Aorta (tissue), 5 donors: ENCODE data around the gene FHL2. TPM values are rescaled to one million over a fixed set of nuclear protein-coding genes. Genes with fewer than 3 reads are reported as not detected.

Source experiments
- ATAC-seq: fragments of 200-7000 bp; cut with Tn5 transposase; one replicate; pipeline ENCODE4 v1.9.1; 2022; ENCODE audit warnings: moderate library complexity; ENCODE audit not compliant: low FRiP score
- DNase-seq, 2 donors: peaks; one replicate each; pipeline ENCODE4 v3.0.0-alpha.2; 2020
- H3K27ac ChIP-seq, 2 donors: one replicate each; pipeline ENCODE4 v1.5.1; 2013; ENCODE audit warnings: low read length in 2 of 2, mild to moderate bottlenecking in 2 of 2, moderate library complexity in 2 of 2, control low read depth in 1 of 2, inconsistent platforms in 1 of 2, low read depth in 1 of 2
- H3K27me3 ChIP-seq, 2 donors: one replicate each; pipeline ENCODE4 v1.6.1; 2013; ENCODE audit warnings: control low read depth in 1 of 2, low read length in 1 of 2, mild to moderate bottlenecking in 1 of 2, moderate library complexity in 1 of 2; ENCODE audit not compliant: insufficient read depth in 2 of 2, control insufficient read depth in 1 of 2
- H3K36me3 ChIP-seq, 2 donors: one replicate each; pipeline ENCODE4 v1.6.1; 2013; ENCODE audit warnings: control low read depth in 1 of 2, low read length in 1 of 2, mild to moderate bottlenecking in 1 of 2; ENCODE audit not compliant: insufficient read depth in 2 of 2, control insufficient read depth in 1 of 2
- H3K4me1 ChIP-seq, 2 donors: one replicate each; pipeline ENCODE4 v1.6.1; 2013; ENCODE audit warnings: low read length in 2 of 2, control low read depth in 1 of 2, mild to moderate bottlenecking in 1 of 2, moderate library complexity in 1 of 2; ENCODE audit not compliant: insufficient read depth in 2 of 2, control insufficient read depth in 1 of 2
- H3K4me3 ChIP-seq, 2 donors: one replicate each; pipeline ENCODE4 v1.5.1; 2013; ENCODE audit warnings: low read length in 2 of 2, control low read depth in 1 of 2, mild to moderate bottlenecking in 1 of 2
- H3K9me3 ChIP-seq: one replicate; pipeline ENCODE4 v1.6.1; 2013; ENCODE audit warnings: mild to moderate bottlenecking, low read length; ENCODE audit not compliant: control insufficient read depth
- WGBS, 2 donors: extraction: QIAGEN DNeasy Blood & Tissue Kit; methylation state at CpG; one replicate each; pipeline ENCODE4 v1.1.7; 2013; 5-methylcytosine and 5-hydroxymethylcytosine counted together
- intact Hi-C, 2 donors: fragments of 100-400 bp; cut with DNase I; formaldehyde crosslinking; loops; one replicate each; pipeline versions ENCODE4 v1.14.2 to v1.15.0; 2022
- polyA plus RNA-seq, 2 donors: library from polyadenylated mRNA; stranded (reverse); fragments of 200-250 nt; gene quantifications; one replicate each; pipeline ENCODE4 v1.2.3, GENCODE V29; 2013
- total RNA-seq, 2 donors: library from RNA; stranded (reverse); fragmentation: NEBNext Ultra II Directional; extraction: Animal tissue kit (Norgen Biotek cat#: 25700); gene quantifications; one replicate each; pipeline ENCODE4 v1.2.1, GENCODE V29; 2021
- donor health status: healthy with polysubstance abuse.
- donor health status: Bipolar disorder and iron deficiency.
- donor health status: DM: no; HTN: no; CAD: no.
- donor health status: DM: no; HTN: no; CAD: no.
- donor health status: DM: yes; HTN: yes; CAD: no.

Gene FHL2
- total and polyA plus RNA-seq, 4 donors: 60.4 to 129 (median 67.8) TPM

GRCh38 chr2:105397025-105397722 is 1.7 kb downstream of the FHL2 start:
- H3K36me3 ChIP-seq: peaks cover 0 to 3% of the 10 kb centered on the region in 2 donors
- intact Hi-C loops: no loop called here

GRCh38 chr2:105396254-105397024 is 2.4 kb downstream of the FHL2 start:
- H3K27me3 ChIP-seq: no peaks in the 10 kb centered on the region
- no peaks in the 10 kb centered on the region for H3K9me3 ChIP-seq
- no peak overlapping the region for H3K27ac ChIP-seq
- H3K36me3 ChIP-seq: peaks cover 0 to 3% of the 10 kb centered on the region in 2 donors
- intact Hi-C loops: no loop called here
- ATAC-seq (no peak), DNase-seq (peak; percentile 58 to 86)
- H3K4me1 ChIP-seq: peaks cover 0 to 8% of the 10 kb centered on the region in 2 donors
- H3K4me3 ChIP-seq: no peak overlapping the region
- WGBS, 2 donors: 84 to 88% methylated on average over 12 of the region's 12 CpGs

More at GRCh38 chr2:105397025-105397722, 1.7 kb downstream of the FHL2 start:
- Histone ChIP-seq H3K4me1 (peaks cover 0 to 6% of the 10 kb centered on the region in 2 donors), H3K4me3 (peak overlapping the region in 1 of 2 donors; percentile 2), H3K9me3 (no peaks in the 10 kb centered on the region), H3K27me3 (no peaks in the 10 kb centered on the region), H3K27ac (no peak overlapping the region)
- ATAC-seq (no peak), DNase-seq (no peak)
- 87 to 90% methylated on average over 13 of the region's 13 CpGs for WGBS, 2 donors

- Histone ChIP-seq H3K27ac (no peak overlapping the region), H3K36me3 (peaks cover 0 to 3% of the 10 kb centered on the region in 2 donors), H3K4me1 (peaks cover 0 to 8% of the 10 kb centered on the region in 2 donors), H3K27me3 (no peaks in the 10 kb centered on the region), H3K9me3 (no peaks in the 10 kb centered on the region), H3K4me3 (no peak overlapping the region)
- intact Hi-C loops: no loop called here
- ATAC-seq (no peak), DNase-seq (no peak)
- 93% methylated on average over 7 of the region's 7 CpGs for WGBS, 2 donors
Measured at GRCh38 chr2:105395691-105396090, 3.2 kb downstream of the FHL2 start.

- DNase-seq (no peak), ATAC-seq (no peak)
- H3K27me3 ChIP-seq: no peaks in the 10 kb centered on the region
- 90 to 92% methylated on average over 12 of the region's 12 CpGs for WGBS, 2 donors
- H3K9me3 ChIP-seq: no peaks in the 10 kb centered on the region
- no peak overlapping the region for H3K4me3 ChIP-seq
- H3K4me1 ChIP-seq: peaks cover 0 to 8% of the 10 kb centered on the region in 2 donors
- H3K36me3 ChIP-seq: peaks cover 0 to 3% of the 10 kb centered on the region in 2 donors
- intact Hi-C loops: no loop called here
- no peak overlapping the region for H3K27ac ChIP-seq
Measured at GRCh38 chr2:105394951-105395611, 3.8 kb downstream of the FHL2 start.

GRCh38 chr2:105393373-105394055 is 5.3 kb downstream of the FHL2 start:
- Histone ChIP-seq H3K4me1 (peaks cover 0 to 8% of the 10 kb centered on the region in 2 donors), H3K36me3 (peaks cover 0 to 3% of the 10 kb centered on the region in 2 donors), H3K4me3 (no peak overlapping the region), H3K27me3 (no peaks in the 10 kb centered on the region), H3K27ac (no peak overlapping the region), H3K9me3 (no peaks in the 10 kb centered on the region)
- intact Hi-C loops: no loop called here
- WGBS, 2 donors: 41 to 61% methylated on average over 13 of the region's 13 CpGs
- ATAC-seq (no peak), DNase-seq (peak in 1 of 2 donors; percentile 63)

GRCh38 chr2:105391763-105392662 is 6.8 kb downstream of the FHL2 start:
- H3K27ac ChIP-seq: no peak overlapping the region

GRCh38 chr2:105391058-105391627 is 7.7 kb downstream of the FHL2 start:
- no peak overlapping the region for H3K27ac ChIP-seq
- H3K4me1 ChIP-seq: peaks cover 0 to 4% of the 10 kb centered on the region in 2 donors

More at GRCh38 chr2:105391763-105392662, 6.8 kb downstream of the FHL2 start:
- Histone ChIP-seq H3K36me3 (peaks cover 0 to 3% of the 10 kb centered on the region in 2 donors), H3K9me3 (no peaks in the 10 kb centered on the region), H3K4me1 (peaks cover 0 to 8% of the 10 kb centered on the region in 2 donors), H3K4me3 (no peak overlapping the region), H3K27me3 (no peaks in the 10 kb centered on the region)
- ATAC-seq (no peak), DNase-seq (no peak)
- intact Hi-C loops: no loop called here
- WGBS, 2 donors: 91 to 93% methylated on average over 9 of the region's 9 CpGs

More at GRCh38 chr2:105391058-105391627, 7.7 kb downstream of the FHL2 start:
- Histone ChIP-seq H3K9me3 (no peaks in the 10 kb centered on the region), H3K27me3 (no peaks in the 10 kb centered on the region), H3K36me3 (peaks cover 0 to 3% of the 10 kb centered on the region in 2 donors), H3K4me3 (no peak overlapping the region)
- intact Hi-C loops: no loop called here
- DNase-seq (no peak), ATAC-seq (no peak)
- WGBS, 2 donors: 97 to 98% methylated on average over 5 of the region's 5 CpGs
